ENCODE measurements around the gene CDC42SE2.

Gene CDC42SE2, protein sequence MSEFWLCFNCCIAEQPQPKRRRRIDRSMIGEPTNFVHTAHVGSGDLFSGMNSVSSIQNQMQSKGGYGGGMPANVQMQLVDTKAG

DNA sequence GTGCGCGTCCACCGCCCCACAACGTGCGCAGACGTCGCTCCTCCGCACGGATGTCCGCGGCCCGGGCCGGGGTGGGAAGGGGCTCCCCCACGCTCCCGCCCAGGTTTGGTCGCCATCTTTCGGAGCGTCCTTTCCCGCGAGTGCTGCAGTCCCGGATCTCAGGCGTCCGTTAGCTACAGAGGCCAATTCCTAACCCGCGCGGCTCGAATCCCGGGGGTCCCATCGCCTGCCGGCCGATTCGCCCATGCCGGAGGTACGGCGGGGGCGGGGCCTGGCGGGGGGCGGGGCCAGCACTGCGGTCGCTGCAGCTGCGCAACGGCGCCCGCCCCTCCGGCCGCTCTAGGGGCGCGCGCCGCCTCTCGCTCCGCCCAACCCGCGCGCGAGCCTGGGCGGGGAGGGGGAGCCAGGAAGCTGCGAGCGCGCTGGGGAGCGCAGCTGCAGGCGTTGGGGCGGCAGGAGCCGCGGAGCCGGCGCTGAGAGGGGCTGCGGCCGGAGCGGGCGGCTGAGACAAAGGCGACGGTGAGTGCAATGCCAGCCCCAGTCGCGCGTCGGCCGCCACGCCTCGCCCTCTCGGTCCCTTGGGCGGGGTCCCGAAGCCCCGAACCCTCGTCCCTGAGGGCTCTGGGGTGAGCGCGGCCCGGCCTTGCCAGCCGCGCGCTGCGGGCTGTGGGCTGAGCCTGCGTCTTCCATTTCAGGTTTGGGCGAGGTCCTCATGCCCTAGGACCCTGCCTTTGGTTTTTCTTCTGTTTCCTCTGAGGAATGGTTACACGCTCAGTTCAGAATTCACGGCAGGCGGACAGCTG, at the start of gene CDC42SE2:
Gene CDC42SE2, plus strand, starts transcription at position 406 of the 803 bp plus-strand sequence. CDS start 95,441 bp downstream, outside the sequence.
- no peak for FAIRE-seq

DNA sequence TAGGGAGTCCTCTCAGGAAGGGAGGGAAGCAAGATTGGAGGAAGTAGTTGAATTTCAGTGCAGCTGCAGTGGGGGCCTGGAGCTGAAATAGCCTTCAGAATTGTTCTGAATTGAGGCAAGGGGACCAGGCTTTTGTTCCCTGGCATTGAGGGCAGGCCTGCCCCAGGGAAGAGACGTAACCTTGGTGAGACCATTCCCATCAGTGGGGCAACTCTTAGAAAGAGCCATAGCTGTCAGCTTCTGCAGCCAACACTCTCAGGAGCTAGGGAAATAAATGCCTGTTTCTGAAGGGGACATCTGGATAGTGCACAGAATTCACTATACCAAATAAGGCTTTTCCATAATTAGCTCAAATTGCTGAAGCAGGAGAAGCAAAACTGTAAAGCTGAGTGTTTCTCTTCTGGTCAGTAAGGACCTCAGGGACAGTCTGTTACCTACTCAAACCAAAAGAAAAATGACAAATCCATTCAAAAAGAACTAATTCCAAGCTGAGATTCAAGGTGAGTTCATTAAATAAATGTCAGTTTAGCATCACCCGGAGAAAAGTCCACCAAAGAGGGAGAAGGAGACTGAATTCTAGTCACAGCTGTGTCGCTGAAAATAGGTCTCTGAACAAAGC, 49.1 kb upstream of the CDC42SE2 start:
- no peak for FAIRE-seq

DNA sequence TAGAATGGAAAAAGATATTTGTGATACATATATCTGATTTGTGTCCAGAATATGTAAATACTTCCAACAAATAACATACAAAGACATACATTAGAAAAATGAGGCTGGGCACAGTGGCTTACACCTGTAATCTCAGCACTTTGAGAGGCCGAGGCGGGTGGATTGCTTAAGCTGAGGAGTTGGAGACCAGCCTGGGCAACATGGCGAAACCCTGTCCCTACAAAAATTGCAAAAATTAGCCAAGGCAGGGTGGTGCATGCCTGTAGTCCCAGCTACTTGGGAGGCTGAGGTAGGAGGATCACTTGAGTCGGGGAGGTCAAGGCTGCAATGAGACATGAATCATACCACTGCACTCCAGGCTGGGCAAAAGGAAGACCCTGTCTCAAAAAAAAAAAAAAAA, 46.1 kb upstream of the CDC42SE2 start:
- FAIRE-seq = no peak

DNA sequence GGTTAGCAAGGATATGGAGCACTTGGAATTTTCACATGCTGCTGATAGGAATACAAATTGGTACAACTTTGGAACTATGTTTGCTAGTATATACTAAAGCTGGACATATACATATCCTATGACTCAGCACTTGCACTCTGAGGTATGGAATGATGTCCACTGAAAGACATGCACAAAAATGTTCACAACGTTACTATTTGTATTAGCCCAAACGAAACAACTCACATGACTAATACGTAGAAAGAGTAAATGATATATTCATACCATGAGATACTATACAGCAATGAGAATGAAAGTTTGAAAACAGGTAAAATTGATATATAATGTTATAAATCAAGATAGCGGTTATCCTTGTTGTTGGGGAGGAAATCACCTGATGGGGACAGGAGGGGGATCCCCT, 45.5 kb upstream of the CDC42SE2 start:
- no peak for FAIRE-seq

DNA sequence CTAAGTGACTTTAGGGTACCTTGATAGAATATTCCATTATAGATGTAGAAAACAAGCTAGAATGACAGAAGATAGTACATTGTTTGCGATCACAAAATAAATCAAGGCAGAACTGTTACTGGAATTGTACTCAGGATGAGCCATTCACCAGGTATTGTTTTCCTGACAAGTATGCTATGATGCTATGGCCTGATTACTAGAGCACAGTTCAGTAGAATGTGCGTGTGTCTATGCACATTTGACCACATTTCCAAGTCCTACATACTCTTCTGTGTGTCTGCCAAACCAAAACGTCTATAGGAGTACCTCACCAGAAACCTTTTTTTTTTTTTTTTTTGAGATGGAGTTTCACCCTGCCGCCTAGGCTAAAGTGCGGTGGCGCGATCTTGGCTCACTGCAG, 43.3 kb upstream of the CDC42SE2 start:
- FAIRE-seq = no peak

DNA sequence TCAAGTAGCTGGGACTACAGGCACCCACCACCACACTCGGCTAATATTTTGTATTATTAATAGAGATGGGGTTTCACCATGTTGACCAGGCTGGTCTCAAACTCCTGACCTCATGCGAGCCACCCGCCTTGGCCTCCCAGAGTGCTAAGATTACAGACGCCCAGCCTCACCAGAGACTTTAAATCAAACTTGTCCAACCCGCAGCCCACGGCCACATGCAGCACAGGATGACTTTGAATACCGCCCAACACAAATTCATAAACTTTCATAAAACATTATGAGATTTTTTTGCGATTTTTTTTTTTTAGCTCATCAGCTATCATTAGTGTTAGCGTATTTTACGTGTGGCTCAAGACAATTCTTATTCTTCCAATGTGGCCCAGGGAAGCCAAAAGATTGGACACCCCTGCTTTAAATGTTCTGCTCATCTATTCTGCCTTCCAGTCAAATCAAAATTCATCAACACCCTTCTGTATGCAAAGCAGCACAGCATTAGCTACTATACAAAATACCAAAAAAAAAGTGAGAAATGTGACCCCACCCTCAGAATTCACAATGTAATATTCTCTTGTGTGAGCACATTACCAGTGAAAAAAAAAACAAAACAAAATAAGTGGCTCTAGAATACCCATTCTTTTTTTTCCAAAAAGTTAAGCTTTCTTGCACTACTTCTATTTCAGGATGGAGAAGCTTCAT, 42.7 kb upstream of the CDC42SE2 start:
- FAIRE-seq = no peak

DNA sequence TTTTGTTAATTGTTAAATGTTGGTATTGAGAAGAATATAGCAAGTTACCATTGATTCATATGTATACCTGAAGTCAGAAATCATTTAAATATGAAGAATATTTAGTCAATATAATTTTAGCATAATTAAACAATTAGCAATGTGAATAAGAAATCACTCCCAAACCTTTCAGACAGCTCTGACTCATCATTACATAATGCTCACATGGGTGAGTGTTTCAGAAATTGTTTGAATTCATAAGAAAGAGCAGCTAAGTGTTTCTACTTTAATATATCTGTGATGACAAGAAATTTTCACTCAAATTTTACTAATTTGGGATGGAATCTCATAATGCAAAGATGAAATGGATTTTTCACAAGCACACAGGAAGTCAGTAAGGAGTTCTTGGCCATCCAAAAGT, 42.0 kb upstream of the CDC42SE2 start:
- no peak for FAIRE-seq

DNA sequence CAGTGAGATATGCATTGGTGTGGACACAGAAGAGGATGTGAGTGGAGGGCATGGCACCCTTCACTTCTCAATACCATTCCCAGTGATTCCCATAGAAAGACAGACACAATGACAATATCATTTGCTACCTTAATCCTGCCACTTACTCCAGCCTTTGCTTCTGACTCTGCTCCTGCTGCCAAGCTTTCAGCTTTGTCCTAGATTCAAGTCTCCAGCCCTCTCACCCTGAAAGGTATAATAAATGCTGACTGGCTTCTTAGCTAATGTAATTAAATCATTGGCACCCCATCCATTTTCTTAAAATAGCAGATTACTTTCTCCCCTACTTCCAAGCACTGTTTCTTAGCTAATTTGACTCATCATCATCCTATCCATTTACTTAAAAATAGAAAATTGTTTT, 41.1 kb upstream of the CDC42SE2 start:
- FAIRE-seq = no peak

DNA sequence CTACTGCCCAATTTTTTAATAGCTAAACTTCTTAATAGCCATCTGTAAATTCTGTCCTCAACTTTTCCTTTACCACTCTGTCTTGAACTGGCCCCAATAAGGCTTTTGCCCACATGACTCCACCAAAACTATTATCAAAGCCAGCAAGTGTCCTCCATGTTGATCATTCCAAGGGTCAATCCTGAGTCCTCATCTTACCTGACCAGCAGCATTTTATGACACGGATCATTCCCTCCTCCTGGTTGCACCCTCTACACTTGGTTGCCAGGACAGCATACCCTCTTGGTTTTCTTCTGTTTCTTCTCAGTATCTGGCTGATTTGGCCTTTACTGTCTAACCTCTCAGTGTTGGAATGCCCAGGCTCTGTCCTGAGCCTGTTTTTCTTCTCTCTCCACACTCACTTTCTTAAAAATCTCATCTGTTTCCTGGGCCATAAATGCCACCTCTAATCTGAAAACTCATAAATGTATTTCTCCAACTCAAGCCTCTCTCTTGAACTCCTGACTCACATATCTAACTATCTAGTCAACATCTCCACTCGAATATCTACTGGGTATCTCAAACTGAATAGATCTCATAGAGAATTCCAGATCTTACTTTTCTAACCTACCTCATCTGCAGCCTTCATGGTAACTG, 40.0 kb upstream of the CDC42SE2 start:
- no peak for FAIRE-seq

DNA sequence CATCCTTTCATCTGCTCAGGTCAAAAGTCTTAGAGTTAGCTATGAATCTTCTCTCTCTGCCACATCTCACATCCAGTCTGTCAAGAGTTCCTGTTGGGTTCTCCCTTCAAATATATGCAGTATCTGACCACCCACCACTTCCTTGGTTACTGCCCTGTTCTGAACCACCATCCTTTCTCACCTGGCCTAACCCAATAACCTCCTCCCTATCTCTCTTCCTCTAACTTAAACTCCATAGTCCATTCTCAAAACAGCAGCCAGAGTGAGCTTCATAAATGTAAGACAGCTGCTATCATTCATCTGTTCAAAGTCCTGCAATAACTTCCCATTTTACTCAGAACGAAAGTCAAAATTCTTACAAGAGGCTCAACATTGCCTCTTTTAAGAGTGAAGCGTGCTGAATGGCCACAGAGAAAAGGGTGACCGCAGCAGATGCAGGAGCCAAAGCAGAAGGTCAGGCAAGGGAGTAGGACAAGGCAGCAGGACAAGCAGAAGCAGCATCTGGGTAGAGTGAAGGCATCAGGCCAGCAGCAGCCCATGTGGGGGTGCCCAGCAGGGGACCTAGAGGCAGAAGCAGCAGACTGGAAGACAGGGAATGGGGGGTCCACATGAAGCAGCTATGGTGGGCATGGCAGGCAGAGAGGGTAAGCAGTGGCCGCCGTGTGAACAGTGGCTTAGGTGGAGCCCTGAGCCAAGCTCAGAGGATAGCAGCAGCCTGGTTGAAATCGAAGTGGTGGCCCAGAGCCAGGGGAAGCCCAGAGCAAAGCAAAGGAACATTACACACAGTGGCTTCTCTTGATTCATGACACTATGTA, 39.3 kb upstream of the CDC42SE2 start:
- FAIRE-seq = no peak

DNA sequence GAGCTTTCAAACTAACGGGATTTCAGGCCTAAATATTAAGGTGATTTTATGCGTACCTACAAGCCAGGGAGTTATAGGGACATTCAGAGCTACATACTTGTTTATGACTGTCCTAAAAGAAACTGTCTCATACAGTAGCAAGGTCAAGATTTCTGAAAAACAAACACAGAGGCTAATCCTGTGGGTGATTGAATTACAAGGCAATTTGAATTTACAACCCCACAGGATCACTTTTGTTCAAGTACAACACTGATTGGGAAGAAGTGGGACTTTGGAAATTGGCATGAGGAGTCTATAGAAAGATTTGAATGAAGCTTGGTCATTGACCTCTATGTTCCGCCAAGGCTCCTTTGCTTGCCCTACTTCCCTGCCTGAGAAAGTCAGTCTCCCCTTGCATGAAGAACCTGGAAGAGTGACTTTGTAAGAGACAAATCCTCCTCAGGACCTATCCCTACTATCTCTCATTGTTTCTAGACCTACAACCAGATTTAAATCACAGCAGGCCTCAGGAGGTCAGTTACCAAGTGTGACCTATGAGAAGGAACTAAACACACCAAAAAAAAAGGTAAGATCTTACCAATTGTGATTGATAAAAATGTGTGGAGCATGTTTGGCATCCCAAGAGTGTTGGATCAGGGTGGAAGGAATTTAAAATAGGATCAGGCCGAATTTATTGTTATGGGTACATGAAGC, 38.4 kb upstream of the CDC42SE2 start:
- FAIRE-seq = no peak

DNA sequence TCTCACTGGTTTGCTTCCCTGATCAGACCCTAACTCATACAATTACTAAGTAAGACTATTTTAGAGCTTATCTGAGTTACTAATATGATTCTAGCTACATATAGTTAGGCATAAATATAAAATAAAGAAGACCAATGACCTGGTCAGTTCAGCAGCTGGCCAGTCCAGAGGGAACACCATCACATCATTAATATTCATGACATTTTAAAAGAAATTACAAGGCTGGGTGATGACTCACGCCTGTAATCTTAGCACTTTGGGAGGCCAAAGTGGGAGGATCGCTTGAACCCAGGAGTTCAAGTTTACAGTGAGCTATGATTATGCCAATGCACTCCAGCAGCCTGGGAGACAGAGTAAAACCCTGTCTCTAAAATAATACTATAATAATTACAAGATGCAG, 37.0 kb upstream of the CDC42SE2 start:
- FAIRE-seq = no peak

DNA sequence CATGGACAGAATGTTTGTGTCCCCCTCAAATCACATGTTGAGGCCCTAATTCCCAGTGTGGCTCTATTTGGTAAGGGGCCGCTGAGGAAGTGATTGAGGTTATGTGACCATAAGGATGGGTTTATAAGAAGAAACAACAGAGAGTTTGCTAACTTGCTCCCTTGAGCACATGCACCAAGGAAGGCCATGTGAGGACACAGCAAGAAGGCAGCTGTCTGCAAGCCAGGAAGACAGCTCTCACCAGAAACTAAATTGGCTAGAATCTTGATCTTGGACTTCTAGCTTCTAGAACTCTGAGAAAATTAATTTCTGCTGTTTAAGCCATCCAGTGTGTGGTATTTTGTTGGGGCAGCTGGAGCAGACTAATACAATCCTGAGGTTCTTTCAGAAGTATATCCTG, 35.2 kb upstream of the CDC42SE2 start:
- FAIRE-seq = no peak

DNA sequence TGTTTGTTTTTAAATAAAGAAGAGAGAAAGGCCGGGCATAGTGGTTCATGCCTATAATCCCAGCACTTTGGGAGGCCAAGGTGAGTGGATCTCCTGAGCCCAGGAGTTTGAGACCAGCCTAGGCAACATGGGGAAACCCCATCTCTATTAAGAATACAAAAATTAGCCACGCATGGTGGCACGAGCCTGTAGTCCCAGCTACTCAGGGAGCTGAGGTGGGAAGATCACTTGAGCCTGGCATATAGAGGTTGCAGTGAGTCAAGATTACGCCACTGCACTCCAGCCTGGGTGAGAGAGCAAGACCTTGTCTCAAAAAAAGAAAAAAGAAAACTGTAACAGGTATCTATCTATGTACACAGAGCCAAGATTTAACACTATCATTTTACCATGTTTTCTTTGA, 34.2 kb upstream of the CDC42SE2 start:
- FAIRE-seq = no peak

DNA sequence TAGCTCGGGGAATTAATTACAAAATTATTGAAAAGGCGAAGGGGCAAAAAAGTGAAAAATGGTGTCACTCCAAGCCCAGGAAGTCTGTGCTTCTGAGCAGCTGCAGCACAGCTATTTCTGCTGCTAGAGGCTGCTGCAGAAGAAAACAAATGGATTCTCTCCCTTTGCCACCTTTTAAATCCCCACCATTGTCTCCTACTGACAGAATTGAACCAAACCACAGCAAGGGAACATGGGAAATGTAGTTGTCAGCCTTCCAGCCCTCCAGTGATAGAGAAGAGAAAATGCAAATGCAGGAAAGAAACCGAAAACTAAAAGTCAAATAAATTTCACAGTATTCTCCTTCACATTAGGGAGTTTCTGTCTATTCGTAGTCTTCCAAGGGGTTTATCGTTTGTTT, 33.4 kb upstream of the CDC42SE2 start:
- no peak for FAIRE-seq

DNA sequence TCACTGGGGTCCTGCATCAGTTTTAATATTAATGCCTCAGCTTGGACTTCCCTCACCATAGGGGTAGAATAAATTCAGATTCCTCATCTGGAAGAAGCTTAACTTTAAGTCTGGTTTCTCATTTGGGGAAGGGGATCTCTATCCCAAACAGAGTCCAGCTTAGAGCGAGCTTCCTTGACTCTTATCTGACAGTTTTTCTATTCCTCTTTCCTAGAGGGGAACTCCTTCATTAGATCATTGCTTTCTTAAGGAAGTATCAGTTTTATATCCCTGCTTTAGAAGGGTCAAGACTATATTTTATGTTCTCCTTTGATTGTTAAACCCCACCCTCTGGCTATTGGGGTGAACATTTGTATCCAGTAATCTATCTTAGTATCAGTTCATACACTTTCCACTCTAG, 24.2 kb upstream of the CDC42SE2 start:
- no peak for FAIRE-seq

DNA sequence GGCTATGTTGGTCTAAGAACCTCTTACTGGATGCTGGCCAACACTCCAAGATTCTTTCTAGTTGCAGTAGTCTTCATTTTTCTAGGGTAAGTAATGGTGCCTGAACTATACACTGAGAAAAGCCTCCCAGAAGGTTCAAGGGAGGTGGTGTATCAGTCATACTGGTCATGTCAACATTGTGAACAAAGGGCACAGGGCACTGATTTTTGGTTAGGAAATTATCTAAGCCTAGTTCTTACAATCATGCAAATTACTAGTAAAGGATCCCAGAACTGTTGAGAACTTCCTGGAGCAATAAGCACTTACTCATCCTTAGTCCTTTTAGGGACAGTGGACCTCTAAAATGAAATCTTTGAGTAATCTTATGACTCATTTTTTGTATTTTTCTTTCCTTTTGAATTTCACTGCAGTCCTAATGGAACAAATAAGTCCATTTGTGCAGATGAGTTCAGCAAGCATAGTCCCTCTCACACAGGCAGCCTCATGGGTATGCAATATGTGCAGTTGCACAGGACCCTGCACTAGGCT, 21.1 kb upstream of the CDC42SE2 start:
- no peak for FAIRE-seq

DNA sequence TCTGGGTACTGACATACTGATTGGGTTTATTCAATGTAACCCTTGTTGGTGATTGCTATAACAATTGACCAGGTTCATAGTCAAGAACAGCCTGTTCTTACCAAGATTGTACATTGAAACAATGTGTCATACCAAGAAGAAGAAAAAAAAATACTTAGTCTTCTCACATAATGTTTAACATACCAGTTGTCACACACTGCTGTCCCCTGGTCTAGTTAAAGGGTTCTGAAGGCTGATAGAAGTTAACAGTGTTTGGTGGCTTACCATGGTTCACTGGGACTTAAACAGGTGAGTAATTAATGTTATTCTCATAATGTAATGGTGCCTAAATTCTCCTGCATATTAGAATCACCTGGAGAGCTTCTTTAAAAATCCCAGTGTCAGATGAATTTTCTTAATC, 18.5 kb upstream of the CDC42SE2 start:
- FAIRE-seq = no peak

DNA sequence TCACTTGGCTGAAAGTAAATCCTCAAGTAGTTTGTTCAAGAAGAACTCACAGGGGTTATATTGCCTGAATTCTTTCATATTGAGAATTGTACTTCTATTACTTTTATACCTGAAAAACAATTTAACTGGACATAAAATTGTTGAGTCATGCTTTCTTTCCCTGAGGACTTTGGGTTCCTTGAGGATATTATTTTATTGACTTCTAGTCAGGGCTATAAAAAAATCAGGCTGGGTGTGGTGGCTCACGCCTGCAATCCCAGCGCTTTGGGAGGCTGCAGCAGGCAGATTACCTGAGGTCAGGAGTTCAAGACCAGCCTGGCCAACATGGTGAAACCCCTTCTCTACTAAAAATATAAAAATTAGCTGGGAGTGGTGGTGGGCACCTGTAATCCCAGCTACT, 17.9 kb upstream of the CDC42SE2 start:
- no peak for FAIRE-seq

DNA sequence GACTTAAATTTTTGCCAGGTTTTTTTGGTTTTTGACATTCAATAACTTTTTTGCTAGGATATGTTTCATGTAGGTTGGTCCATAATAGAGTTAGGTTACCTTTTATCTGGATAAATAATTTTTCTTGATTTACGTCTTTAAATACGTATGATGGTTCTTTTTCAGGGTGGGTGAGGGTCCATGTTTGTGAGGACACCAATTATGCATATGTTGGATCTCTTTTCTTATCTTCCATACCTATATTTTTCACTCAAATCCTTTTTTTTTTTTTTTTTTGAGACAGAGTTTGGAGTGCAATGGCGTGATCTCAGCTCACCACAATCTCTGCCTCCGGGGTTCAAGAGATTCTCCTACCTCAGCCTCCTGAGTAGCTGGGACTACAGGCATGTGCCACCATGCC, 17.3 kb upstream of the CDC42SE2 start:
- FAIRE-seq = no peak

DNA sequence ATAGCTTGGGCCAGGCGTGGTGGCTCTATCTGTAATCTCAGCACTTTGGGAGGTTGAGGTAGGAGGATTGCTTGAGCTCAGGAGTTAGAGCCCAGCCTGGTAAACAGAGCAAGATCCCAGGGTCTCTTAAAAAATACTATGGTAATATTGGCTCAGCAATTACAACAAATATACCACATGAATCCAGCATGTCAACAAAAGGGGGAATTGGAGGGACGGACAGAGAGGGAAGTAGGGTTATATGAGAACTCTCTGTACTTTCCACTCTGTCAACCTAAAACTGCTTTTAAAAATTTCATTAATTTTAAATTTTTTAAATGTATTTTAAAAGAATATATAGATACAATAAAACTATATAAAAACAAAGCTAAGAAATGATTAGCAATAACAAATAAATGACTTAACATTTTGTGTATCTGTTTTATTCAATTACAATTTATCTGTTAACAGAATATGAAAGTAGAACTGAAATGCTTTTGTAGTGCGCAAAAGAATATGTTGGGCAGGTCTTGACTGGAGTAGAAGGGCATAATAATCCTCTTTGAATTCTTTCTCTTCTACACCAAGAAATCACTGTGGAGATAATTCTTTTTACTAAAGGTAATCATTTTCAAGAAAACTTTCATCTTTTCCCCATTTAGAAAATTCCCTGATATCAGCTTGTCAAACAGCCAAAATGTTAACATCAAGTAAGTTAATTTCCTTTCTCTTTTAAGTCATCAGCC, 12.9 kb upstream of the CDC42SE2 start:
- FAIRE-seq = peak; percentile 89

Measured in colon (tissue), 2 donors.